IMR-90 (cell line): Measurements from ENCODE around the gene PITPNM1. TPM values are rescaled to one million over a fixed set of nuclear protein-coding genes. Genes with fewer than 3 reads are reported as not detected.

Experiments
- ATAC-seq: fragments of 200-7000 bp; cut with Tn5 transposase; 2 replicates; pipeline ENCODE4 v1.9.1; 2020; ENCODE audit warnings: low read depth, mild to moderate bottlenecking, moderate library complexity
- BruUV-seq: library from RNA; stranded (reverse); fragments of 400-500 nt; replicated peaks from 2 replicates; lab custom pipeline; 2021; lab: Mats Ljungman, UMichigan
- CTCF ChIA-PET: fragments of 300-600 bp; formaldehyde crosslinking; extraction: SDS; loops from one replicate; lab custom pipeline; 2021; ENCODE audit warnings: antibody characterized with exemption; lab: Yijun Ruan, JAX
- POLR2A ChIA-PET: fragments of 300-600 bp; sonication (Branson Sonifier 250); formaldehyde crosslinking; loops from one replicate; lab custom pipeline; 2022; ENCODE audit warnings: antibody characterized with exemption; ENCODE audit not compliant: unreplicated experiment; lab: Charles Lee
- DNase-seq: peaks from one replicate; pipeline ENCODE4 v3.0.0; 2013
- H2AFZ ChIP-seq: replicated peaks from 2 replicates; pipeline ENCODE3; 2013; ENCODE audit warnings: low read length, mild to moderate bottlenecking; ENCODE audit not compliant: poor library complexity
- H2AK5ac ChIP-seq: 2 replicates; pipeline ENCODE4 v1.6.1; 2013; ENCODE audit warnings: low read depth, low read length, inconsistent platforms
- H2AK9ac ChIP-seq: replicated peaks from 2 replicates; pipeline ENCODE3; 2013; ENCODE audit warnings: mild to moderate bottlenecking, low read depth, low read length, moderate library complexity; ENCODE audit not compliant: poor library complexity
- H2BK120ac ChIP-seq: 2 replicates; pipeline ENCODE4 v1.6.1; 2013; ENCODE audit warnings: low read depth, low read length, inconsistent platforms
- H2BK15ac ChIP-seq: 3 replicates; pipeline ENCODE4 v1.6.1; 2013; ENCODE audit warnings: low read depth, low read length, inconsistent platforms
- H2BK20ac ChIP-seq: 2 replicates; pipeline ENCODE4 v1.6.1; 2013; ENCODE audit warnings: low read depth, mild to moderate bottlenecking, inconsistent platforms, low read length, moderate library complexity
- H2BK5ac ChIP-seq: 2 replicates; pipeline ENCODE4 v1.6.1; 2013; ENCODE audit warnings: mild to moderate bottlenecking, low read depth, low read length, inconsistent platforms; ENCODE audit not compliant: poor library complexity, severe bottlenecking
- H3K14ac ChIP-seq: replicated peaks from 2 replicates; pipeline ENCODE4 v1.6.1; 2013; ENCODE audit warnings: low read depth, low read length, inconsistent platforms
- H3K18ac ChIP-seq: 2 replicates; pipeline ENCODE4 v1.6.1; 2013; ENCODE audit warnings: low read depth, low read length, control low read depth
- H3K23ac ChIP-seq: 2 replicates; pipeline ENCODE4 v1.6.1; 2013; ENCODE audit warnings: low read depth, low read length, inconsistent platforms
- H3K27ac ChIP-seq: 2 replicates; pipeline ENCODE4 v1.5.1; 2013; ENCODE audit warnings: mild to moderate bottlenecking, control low read depth, low read length; ENCODE audit not compliant: insufficient read depth
- H3K27me3 ChIP-seq: 2 replicates; pipeline ENCODE4 v1.6.1; 2013; ENCODE audit warnings: low read length; ENCODE audit not compliant: control insufficient read depth, insufficient read depth
- H3K36me3 ChIP-seq: 2 replicates; pipeline ENCODE4 v1.6.1; 2013; ENCODE audit warnings: low read length, mixed read lengths; ENCODE audit not compliant: control insufficient read depth, insufficient read depth
- H3K4ac ChIP-seq: 2 replicates; pipeline ENCODE4 v1.6.1; 2013; ENCODE audit warnings: low read depth, low read length, inconsistent platforms
- H3K4me1 ChIP-seq: 2 replicates; pipeline ENCODE4 v1.6.1; 2013; ENCODE audit warnings: low read length, mixed read lengths; ENCODE audit not compliant: control insufficient read depth, insufficient read depth
- H3K4me2 ChIP-seq: 2 replicates; pipeline ENCODE4 v1.6.1; 2013; ENCODE audit warnings: low read depth, mild to moderate bottlenecking, control low read depth, low read length, moderate library complexity
- H3K4me3 ChIP-seq: 2 replicates; pipeline ENCODE4 v1.5.1; 2013; ENCODE audit warnings: low read depth, mild to moderate bottlenecking, control low read depth, low read length, moderate library complexity; ENCODE audit not compliant: insufficient read depth
- H3K56ac ChIP-seq: 2 replicates; pipeline ENCODE4 v1.6.1; 2013; ENCODE audit warnings: low read length, inconsistent platforms; ENCODE audit not compliant: insufficient read depth; ENCODE audit errors: extremely low read depth
- H3K79me1 ChIP-seq, 2 experiments: 2 replicates each; pipeline ENCODE4 v1.6.1; 2013; ENCODE audit warnings: low read length in 2 of 2, inconsistent platforms in 1 of 2, low read depth in 1 of 2
- H3K9ac ChIP-seq: 2 replicates; pipeline ENCODE4 v1.6.1; 2013; ENCODE audit warnings: low read depth, low read length, control low read depth
- H3K9me1 ChIP-seq: 2 replicates; pipeline ENCODE4 v1.6.1; 2013; ENCODE audit warnings: low read length, inconsistent platforms; ENCODE audit not compliant: insufficient read depth
- H3K9me3 ChIP-seq: 2 replicates; pipeline ENCODE4 v1.6.1; 2013; ENCODE audit warnings: low read length; ENCODE audit not compliant: control insufficient read depth, insufficient read depth
- H4K20me1 ChIP-seq: 2 replicates; pipeline ENCODE4 v1.6.1; 2013; ENCODE audit warnings: low read length, inconsistent platforms; ENCODE audit not compliant: insufficient read depth
- H4K5ac ChIP-seq: 2 replicates; pipeline ENCODE4 v1.6.1; 2013; ENCODE audit warnings: mild to moderate bottlenecking, low read depth, low read length, control low read depth
- H4K8ac ChIP-seq, 2 experiments: 2 replicates each; pipeline ENCODE4 v1.6.1; 2013; ENCODE audit warnings: low read depth in 2 of 2, low read length in 2 of 2, control low read depth in 1 of 2, inconsistent platforms in 1 of 2
- H4K91ac ChIP-seq: 2 replicates; pipeline ENCODE4 v1.6.1; 2013; ENCODE audit warnings: low read depth, low read length, inconsistent platforms; ENCODE audit not compliant: insufficient read depth
- BHLHE40 ChIP-seq: fragments of 150-350 bp; IDR thresholded peaks from 2 replicates; pipeline ENCODE4 v1.6.1; 2016; ENCODE audit warnings: mild to moderate bottlenecking, low read depth, low read length
- CEBPB ChIP-seq: IDR thresholded peaks from 2 replicates; pipeline ENCODE4 v1.6.1; 2012; ENCODE audit warnings: low read depth, low read length, improper control_type of control experiment
- CHD1 ChIP-seq: IDR thresholded peaks from 2 replicates; pipeline ENCODE4 v1.6.1; 2012; ENCODE audit warnings: low read depth, low read length, improper control_type of control experiment
- FOS ChIP-seq: fragments of 150-350 bp; IDR thresholded peaks from 2 replicates; pipeline ENCODE4 v1.6.1; 2016; ENCODE audit warnings: low read depth, low read length
- MAFK ChIP-seq: IDR thresholded peaks from 2 replicates; pipeline ENCODE4 v1.6.1; 2012; ENCODE audit warnings: low read depth, low read length, improper control_type of control experiment
- MAZ ChIP-seq: IDR thresholded peaks from 2 replicates; pipeline ENCODE4 v1.6.1; 2012; ENCODE audit warnings: low read depth, mild to moderate bottlenecking, low read length, improper control_type of control experiment, moderate library complexity, borderline replicate concordance
- MXI1 ChIP-seq: IDR thresholded peaks from 2 replicates; pipeline ENCODE4 v1.6.1; 2012; ENCODE audit warnings: low read depth, mild to moderate bottlenecking, low read length, moderate library complexity, borderline replicate concordance
- NFE2L2 ChIP-seq: fragments of 150-350 bp; IDR thresholded peaks from 2 replicates; pipeline ENCODE4 v1.6.1; 2016; ENCODE audit warnings: low read depth, mild to moderate bottlenecking, low read length
- POLR2A ChIP-seq: IDR thresholded peaks from 2 replicates; pipeline ENCODE4 v1.6.1; 2012; ENCODE audit warnings: mild to moderate bottlenecking, low read depth, low read length
- RCOR1 ChIP-seq: IDR thresholded peaks from 2 replicates; pipeline ENCODE4 v1.6.1; 2012; ENCODE audit warnings: mild to moderate bottlenecking, low read length, improper control_type of control experiment; ENCODE audit not compliant: insufficient replicate concordance
- RFX5 ChIP-seq: IDR thresholded peaks from 2 replicates; pipeline ENCODE4 v1.8.0; 2012; ENCODE audit warnings: low read depth, mild to moderate bottlenecking, low read length, moderate library complexity
- SMC3 ChIP-seq: fragments of 150-350 bp; IDR thresholded peaks from 2 replicates; pipeline ENCODE4 v1.6.1; 2016; ENCODE audit warnings: low read depth, mild to moderate bottlenecking, antibody characterized with exemption, low read length, moderate library complexity
- WGBS, 2 experiments: methylation state at CpG; one replicate each; pipeline versions ENCODE4 v1.1.5 to v1.1.7; 2013; ENCODE audit warnings: missing lambda C conversion rate in 2 of 2; ENCODE audit not compliant: insufficient read length in 1 of 2; ENCODE audit errors: extremely low coverage in 2 of 2; 5-methylcytosine and 5-hydroxymethylcytosine counted together
- dilution Hi-C: fragments of 300-500 bp; cut with HindIII; formaldehyde crosslinking; loops from one replicate; pipeline ENCODE4 v1.14.3; 2018; ENCODE audit warnings: low sequenced_read_pairs; ENCODE audit not compliant: unreplicated experiment
- in situ Hi-C: fragments of 300-500 bp; cut with MboI; formaldehyde crosslinking; loops from 3 replicates; pipeline ENCODE4 v1.14.3; 2019; ENCODE audit warnings: low sequenced_read_pairs, inconsistent platforms, mixed read lengths
- intact Hi-C: fragments of 100-400 bp; cut with micrococcal nuclease; formaldehyde crosslinking; loops from 2 replicates; pipeline ENCODE4 v1.10.0; 2022
- polyA plus RNA-seq, 3 experiments: library from polyadenylated mRNA; depleted of rRNA; stranded (reverse); fragments of >200 nt; gene quantifications; 2 replicates each; pipeline ENCODE4 v1.2.3, GENCODE V29; 2012; ENCODE audit warnings: low replicate concordance in 1 of 3
- total RNA-seq: library from RNA; depleted of rRNA; stranded (reverse); fragments of >200 nt; gene quantifications from 2 replicates; pipeline ENCODE4 v1.2.3, GENCODE V29; 2012
- TF ChIP-seq, protein P1 (sequence below): fragments of 150-350 bp; IDR thresholded peaks from 2 replicates; pipeline ENCODE4 v1.6.1; 2016; ENCODE audit warnings: low read depth, mild to moderate bottlenecking, low read length, moderate library complexity, borderline replicate concordance
- TF ChIP-seq, protein P2 (sequence below): conservative IDR thresholded peaks from 2 replicates; pipeline ENCODE4 v1.5.1; 2012; ENCODE audit warnings: mild to moderate bottlenecking, low read depth, low read length, improper control_type of control experiment
- TF ChIP-seq, protein P3 (sequence below): fragments of 150-350 bp; IDR thresholded peaks from 2 replicates; pipeline ENCODE4 v1.6.1; 2017; ENCODE audit warnings: mild to moderate bottlenecking, antibody characterized with exemption, low read length, low read depth

Gene PITPNM1
- total and polyA plus RNA-seq, 2 of the 4 experiments (the other 2 are of a cell fraction): 5.0 to 15.4 TPM

DNA sequence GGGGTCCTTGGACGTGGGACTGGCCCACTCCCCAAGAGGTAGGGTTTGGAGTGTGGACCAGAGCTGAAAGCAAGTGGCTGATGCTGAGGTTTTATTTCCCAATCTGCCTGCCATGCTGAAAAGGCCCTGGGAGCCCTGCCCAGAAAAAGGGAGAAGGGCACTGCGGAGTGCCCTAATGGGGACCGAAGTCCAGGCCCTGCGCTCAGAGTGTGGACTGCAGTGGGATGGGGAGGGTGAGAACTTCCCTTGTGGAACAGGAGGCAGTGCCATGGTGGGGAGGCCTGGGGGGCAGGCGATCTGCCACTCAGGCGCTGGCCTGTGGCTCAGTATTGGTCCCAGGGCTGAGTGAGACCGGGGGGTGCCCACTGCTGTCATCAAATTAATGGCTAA lies 56.9 kb downstream of the PITPNM1 start:
- no TSS peak for BruUV-seq
- intact Hi-C loops (no loop called here), dilution Hi-C loops (no loop called here), in situ Hi-C loops (no loop called here)
- CTCF ChIA-PET: no interaction called here
- Histone ChIP-seq H3K9me1 (no peaks in the 10 kb centered on the region), H2BK5ac (no peak overlapping the region), H3K4me1 (peaks cover 1% of the 10 kb centered on the region; the same call in 1 of the 2 replicates), H2BK15ac (no peak overlapping the region), H2AK9ac (no peak overlapping the region), H4K8ac (no peak overlapping the region), H3K14ac (no peak overlapping the region), H4K91ac (no peak overlapping the region), H3K9ac (no peak overlapping the region), H2AFZ (no peak overlapping the region), H3K79me1 (no peaks in the 10 kb centered on the region), H4K20me1 (no peaks in the 10 kb centered on the region), H3K18ac (no peak overlapping the region), H3K27ac (no peak overlapping the region), H2BK20ac (no peak overlapping the region), H3K4me2 (no peak overlapping the region), H3K56ac (no peak overlapping the region), H3K36me3 (no peaks in the 10 kb centered on the region), H2BK120ac (no peak overlapping the region), H3K9me3 (no peaks in the 10 kb centered on the region), H3K27me3 (peaks cover 4% of the 10 kb centered on the region; the same call in 1 of the 2 replicates), H3K23ac (no peak overlapping the region), H2AK5ac (no peak overlapping the region), H4K5ac (no peak overlapping the region), H3K4me3 (no peak overlapping the region), H3K4ac (no peak overlapping the region)
- 89% methylated on average over 3 of the region's 7 CpGs; no CpG with 5 or more reads in 1 of the 2 experiments for WGBS, 2 experiments
- no peak for DNase-seq
- POLR2A ChIA-PET: no interaction called here
- TF ChIP-seq MAZ (no peak), BHLHE40 (no peak), MXI1 (no peak), POLR2A (no peak), MAFK (no peak), CHD1 (no peak), SMC3 (no peak), RCOR1 (no peak), RFX5 (no peak), CEBPB (no peak), FOS (no peak), NFE2L2 (no peak)
- TF ChIP-seq, protein P1, sequence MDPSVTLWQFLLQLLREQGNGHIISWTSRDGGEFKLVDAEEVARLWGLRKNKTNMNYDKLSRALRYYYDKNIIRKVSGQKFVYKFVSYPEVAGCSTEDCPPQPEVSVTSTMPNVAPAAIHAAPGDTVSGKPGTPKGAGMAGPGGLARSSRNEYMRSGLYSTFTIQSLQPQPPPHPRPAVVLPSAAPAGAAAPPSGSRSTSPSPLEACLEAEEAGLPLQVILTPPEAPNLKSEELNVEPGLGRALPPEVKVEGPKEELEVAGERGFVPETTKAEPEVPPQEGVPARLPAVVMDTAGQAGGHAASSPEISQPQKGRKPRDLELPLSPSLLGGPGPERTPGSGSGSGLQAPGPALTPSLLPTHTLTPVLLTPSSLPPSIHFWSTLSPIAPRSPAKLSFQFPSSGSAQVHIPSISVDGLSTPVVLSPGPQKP: no peak
- TF ChIP-seq, protein P2, sequence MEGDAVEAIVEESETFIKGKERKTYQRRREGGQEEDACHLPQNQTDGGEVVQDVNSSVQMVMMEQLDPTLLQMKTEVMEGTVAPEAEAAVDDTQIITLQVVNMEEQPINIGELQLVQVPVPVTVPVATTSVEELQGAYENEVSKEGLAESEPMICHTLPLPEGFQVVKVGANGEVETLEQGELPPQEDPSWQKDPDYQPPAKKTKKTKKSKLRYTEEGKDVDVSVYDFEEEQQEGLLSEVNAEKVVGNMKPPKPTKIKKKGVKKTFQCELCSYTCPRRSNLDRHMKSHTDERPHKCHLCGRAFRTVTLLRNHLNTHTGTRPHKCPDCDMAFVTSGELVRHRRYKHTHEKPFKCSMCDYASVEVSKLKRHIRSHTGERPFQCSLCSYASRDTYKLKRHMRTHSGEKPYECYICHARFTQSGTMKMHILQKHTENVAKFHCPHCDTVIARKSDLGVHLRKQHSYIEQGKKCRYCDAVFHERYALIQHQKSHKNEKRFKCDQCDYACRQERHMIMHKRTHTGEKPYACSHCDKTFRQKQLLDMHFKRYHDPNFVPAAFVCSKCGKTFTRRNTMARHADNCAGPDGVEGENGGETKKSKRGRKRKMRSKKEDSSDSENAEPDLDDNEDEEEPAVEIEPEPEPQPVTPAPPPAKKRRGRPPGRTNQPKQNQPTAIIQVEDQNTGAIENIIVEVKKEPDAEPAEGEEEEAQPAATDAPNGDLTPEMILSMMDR: no peak
- TF ChIP-seq, protein P3, sequence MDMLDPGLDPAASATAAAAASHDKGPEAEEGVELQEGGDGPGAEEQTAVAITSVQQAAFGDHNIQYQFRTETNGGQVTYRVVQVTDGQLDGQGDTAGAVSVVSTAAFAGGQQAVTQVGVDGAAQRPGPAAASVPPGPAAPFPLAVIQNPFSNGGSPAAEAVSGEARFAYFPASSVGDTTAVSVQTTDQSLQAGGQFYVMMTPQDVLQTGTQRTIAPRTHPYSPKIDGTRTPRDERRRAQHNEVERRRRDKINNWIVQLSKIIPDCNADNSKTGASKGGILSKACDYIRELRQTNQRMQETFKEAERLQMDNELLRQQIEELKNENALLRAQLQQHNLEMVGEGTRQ: no peak
- no peak for ATAC-seq
